PFSK-1 (cell line): Measurements from ENCODE around the gene LCE1E. TPM values are rescaled to one million over a fixed set of nuclear protein-coding genes. Genes with fewer than 3 reads are reported as not detected.

Experiments used
- FOXP2 ChIP-seq: optimal IDR thresholded peaks from 2 replicates; pipeline ENCODE3; 2011; ENCODE audit warnings: borderline replicate concordance, control low read depth, inconsistent platforms; ENCODE audit not compliant: insufficient read depth; ENCODE audit errors: extremely low read length, extremely low read depth
- POLR2AphosphoS5 ChIP-seq: IDR thresholded peaks from 2 replicates; pipeline ENCODE4 v1.6.1; 2012; ENCODE audit warnings: low read depth, mild to moderate bottlenecking, control low read depth, low read length, moderate library complexity
- REST ChIP-seq, 2 experiments: IDR thresholded peaks; 2 replicates each; pipeline versions ENCODE4 v1.6.1 to v1.8.0; 2011 to 2012; ENCODE audit warnings: low read depth in 2 of 2, low read length in 2 of 2, control low read depth in 1 of 2, inconsistent platforms in 1 of 2, mild to moderate bottlenecking in 1 of 2, moderate library complexity in 1 of 2; ENCODE audit not compliant: insufficient read depth in 1 of 2
- SIN3A ChIP-seq: IDR thresholded peaks from 2 replicates; pipeline ENCODE4 v1.6.1; 2012; ENCODE audit warnings: mild to moderate bottlenecking, low read length, moderate library complexity, borderline replicate concordance; ENCODE audit not compliant: insufficient read depth
- TAF1 ChIP-seq: IDR thresholded peaks from 2 replicates; pipeline ENCODE4 v1.6.1; 2012; ENCODE audit warnings: low read length, control low read depth, borderline replicate concordance; ENCODE audit not compliant: insufficient read depth
- polyA plus RNA-seq: library from polyadenylated mRNA; unstranded; fragments of >200 nt; gene quantifications from one replicate; pipeline ENCODE4 v1.2.1, GENCODE V29; 2012; ENCODE audit warnings: low read depth, missing spikeins; ENCODE audit not compliant: insufficient read length

LCE1E gene, protein sequence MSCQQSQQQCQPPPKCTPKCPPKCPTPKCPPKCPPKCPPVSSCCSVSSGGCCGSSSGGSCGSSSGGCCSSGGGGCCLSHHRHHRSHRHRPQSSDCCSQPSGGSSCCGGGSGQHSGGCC
- polyA plus RNA-seq: not detected

GRCh38 chr1:152786077-152786476, at the start of gene LCE1E:
LCE1E (plus strand) TSS chr1:152786257; CDS start chr1:152787300, 1,043 bp downstream.
- TF ChIP-seq REST (IDR thresholded peaks at IDR 0.05; ENCODE audit: insufficient read depth in 1 of 2, low read depth in 2 of 2, low read length in 2 of 2) (no peak), FOXP2 (no peak), SIN3A (no peak), TAF1 (no peak), POLR2AphosphoS5 (no peak)

DNA sequence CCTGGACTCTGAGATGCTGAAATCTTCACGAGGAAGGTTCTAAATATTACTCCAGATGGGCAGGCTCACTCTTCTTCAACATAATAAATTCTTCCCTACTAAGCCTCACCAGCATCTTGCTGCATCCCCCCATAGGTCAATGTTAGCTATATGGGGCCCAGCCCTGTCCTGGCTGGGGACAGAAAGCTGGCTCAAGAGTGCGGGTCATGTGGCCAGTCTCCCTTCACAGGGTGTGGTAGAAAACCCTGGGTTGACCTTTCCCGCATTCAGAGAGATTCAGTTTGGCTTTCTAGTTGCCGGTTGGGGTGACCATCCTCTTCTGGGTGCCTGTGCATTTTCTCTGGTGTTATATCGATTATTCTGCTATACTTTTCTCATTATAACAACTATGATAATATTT, 48.1 kb upstream of the LCE1E start:
- TF ChIP-seq FOXP2: no peak
- TF ChIP-seq POLR2AphosphoS5: no peak
- TF ChIP-seq SIN3A: no peak
- no peak for TF ChIP-seq REST (IDR thresholded peaks at IDR 0.05; ENCODE audit: insufficient read depth in 1 of 2, low read depth in 2 of 2, low read length in 2 of 2)

GRCh38 chr1:152739841-152740240, 46.2 kb upstream of the LCE1E start:
- no peak for TF ChIP-seq POLR2AphosphoS5
- no peak for TF ChIP-seq SIN3A
- TF ChIP-seq REST (IDR thresholded peaks at IDR 0.05; ENCODE audit: insufficient read depth in 1 of 2, low read depth in 2 of 2, low read length in 2 of 2): no peak
- TF ChIP-seq FOXP2: no peak
- TF ChIP-seq TAF1: no peak

- no peak for TF ChIP-seq SIN3A
Measured at GRCh38 chr1:152741656-152742055, 44.4 kb upstream of the LCE1E start.

DNA sequence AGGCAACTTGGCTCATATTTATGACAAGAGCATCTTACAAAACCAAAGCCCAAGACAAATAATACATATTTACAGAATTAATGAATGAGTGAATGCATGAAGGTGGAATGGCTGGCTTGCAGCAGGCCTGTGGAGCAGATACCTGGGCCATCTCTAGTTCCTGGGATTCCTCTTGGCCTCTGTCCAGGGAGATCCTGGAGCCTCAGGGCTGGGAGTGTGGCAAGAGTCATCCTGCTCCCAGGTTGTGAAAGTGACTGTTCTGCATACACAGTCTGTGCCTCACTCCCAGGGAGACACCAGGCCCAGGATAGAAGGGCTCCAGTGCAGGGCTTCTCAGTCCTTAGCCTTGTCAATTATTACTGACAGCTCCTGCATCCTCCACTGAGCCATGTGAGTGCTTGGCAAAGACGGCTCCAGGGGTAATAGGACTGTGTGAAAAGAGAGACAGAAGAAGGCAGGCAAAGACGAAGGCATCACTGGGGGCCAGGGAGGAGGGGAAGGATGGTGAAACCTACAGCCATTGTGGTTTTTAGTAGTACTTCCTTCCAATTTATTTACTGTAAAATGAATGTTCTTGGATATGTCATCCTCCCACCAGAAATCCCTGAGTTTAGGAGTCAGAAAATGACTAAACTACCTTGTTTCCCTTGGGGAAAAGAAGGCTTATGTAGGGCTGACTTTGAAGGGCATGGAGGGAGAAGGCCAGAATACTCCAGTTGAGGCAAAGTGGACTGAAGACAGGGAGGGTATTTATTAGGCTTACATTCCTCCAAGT, 42.5 kb upstream of the LCE1E start:
- TF ChIP-seq TAF1: no peak
- no peak for TF ChIP-seq FOXP2
- no peak for TF ChIP-seq POLR2AphosphoS5
- TF ChIP-seq REST (IDR thresholded peaks at IDR 0.05; ENCODE audit: insufficient read depth in 1 of 2, low read depth in 2 of 2, low read length in 2 of 2): no peak
- TF ChIP-seq SIN3A: no peak
